ENCODE data around the gene ECEL1.
A peak's percentile ranks its signal among the peaks of the same experiment; 100 is the strongest.

ECEL1 gene

DNA sequence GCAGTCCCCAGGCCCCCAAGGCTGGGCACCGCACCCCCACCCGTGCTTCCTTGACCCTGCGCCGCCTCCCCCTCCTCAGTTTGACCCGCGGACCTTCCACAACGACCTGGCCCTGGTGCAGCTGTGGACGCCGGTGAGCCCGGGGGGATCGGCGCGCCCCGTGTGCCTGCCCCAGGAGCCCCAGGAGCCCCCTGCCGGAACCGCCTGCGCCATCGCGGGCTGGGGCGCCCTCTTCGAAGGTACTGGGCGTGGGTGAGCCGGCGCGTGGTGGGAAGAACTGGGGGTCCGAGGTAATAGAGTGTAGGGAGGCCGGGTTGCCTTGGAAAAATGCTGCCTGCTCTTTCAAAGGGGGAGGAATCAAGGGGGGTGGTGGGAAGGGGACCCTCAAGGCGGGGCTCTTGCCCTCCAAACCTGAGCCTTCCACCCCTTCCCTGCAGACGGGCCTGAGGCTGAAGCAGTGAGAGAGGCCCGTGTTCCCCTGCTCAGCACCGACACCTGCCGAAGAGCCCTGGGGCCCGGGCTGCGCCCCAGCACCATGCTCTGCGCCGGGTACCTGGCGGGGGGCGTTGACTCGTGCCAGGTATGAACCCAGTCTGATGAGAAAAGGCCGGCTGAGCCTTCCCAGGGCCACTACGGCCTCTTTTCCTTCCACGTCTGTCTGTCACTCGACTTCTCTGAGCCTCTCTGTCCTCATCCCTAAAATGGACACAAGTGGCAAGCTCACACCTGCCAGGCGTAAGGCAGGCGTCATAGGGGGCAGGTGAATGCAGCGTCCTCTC lies 35.2 kb upstream of the ECEL1 start:
- no peak for DNase-seq

DNA sequence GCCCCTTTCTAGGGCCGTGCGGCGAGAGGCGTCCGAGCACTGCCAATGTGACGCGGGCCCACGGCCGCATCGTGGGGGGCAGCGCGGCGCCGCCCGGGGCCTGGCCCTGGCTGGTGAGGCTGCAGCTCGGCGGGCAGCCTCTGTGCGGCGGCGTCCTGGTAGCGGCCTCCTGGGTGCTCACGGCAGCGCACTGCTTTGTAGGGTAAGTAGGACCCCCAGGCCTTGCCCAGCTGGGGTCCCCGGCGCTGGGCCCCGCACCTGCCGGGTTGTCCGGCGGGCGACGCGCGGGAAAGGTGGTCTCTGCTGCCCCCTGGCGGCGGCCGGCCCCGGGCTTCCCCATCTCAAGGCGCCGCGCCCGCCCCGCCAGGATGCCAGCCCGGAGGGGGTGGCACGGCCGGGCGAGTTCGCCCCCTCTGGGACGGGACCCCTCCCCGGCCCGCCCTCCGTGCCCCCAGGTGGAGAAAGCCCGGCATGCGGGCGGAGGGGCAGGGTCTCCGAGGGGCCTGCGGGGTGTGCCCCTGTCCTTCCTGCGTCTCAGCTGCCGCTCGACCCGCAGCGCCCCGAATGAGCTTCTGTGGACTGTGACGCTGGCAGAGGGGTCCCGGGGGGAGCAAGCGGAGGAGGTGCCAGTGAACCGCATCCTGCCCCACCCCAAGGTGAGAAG lies 34.5 kb upstream of the ECEL1 start:
- peak; percentile 58 for DNase-seq

DNA sequence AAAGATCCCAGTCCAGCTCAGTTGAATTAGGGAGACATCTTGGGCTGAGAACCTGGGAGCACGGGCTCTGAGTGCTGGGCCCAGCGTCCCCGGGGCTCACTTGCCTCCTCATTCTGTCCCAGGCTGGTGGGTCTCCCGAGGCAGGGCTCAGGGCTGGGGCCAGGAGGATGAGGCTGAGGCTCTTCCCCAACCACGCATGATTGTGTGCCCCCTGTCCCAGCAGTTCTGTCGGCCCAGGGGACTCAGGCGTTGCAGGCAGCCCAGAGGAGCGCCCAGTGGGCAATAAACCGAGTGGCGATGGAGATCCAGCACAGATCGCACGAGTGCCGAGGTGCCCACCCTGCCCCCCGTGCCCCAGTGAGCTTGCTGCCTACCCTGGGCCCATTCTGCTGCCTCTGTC lies 33.5 kb upstream of the ECEL1 start:
- DNase-seq, result no peak

GRCh38 chr2:232520489-232520888 lies 32.9 kb upstream of the ECEL1 start:
- no peak for DNase-seq

DNA sequence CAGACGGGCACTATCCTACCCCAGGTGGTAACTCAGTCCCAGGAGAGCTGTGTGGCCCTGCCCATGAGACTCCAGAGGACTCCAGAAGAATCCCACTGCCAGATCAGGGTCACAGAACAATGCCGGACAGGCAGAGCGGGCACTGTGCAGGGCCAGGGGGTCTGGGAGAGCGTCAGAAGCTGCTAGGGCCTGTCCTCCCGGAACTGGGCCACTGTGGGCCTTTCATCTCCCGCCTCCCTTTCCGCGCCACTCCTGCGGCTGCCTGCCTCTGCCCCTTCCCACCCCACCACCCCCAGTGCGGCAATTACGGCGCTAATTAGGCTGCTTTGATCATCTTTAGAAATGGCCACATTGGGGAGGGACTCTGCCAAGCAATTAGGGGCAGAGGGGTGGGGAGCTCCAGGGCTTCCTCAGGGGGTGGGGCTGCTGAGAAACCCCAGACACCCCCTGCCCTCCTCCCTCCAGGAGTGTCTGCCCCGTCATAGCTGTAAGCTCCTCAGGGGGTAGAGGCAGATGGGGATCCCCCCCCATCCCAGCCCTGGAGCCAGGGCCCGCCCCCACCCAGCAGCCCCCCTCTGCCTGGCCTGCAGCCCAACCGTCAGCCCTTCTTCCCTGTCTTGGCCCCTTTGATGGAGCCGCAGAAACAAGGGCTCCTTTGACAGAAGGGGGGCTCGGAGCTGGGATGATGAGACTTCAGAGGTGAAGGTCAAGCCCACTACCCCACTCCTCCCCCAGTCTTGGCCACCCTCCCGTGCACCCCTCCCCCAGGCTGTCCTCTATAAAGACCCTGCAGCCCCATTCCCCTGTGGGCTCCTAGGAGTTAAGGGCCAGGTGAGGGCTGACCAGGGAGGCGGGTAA lies 32.2 kb upstream of the ECEL1 start, which contains the start of gene PRSS56:
TSS of gene PRSS56 (plus strand) at position 808 of the 858 bp plus-strand sequence. CDS start 211 bp downstream, outside the sequence.
- no peak for DNase-seq

DNA sequence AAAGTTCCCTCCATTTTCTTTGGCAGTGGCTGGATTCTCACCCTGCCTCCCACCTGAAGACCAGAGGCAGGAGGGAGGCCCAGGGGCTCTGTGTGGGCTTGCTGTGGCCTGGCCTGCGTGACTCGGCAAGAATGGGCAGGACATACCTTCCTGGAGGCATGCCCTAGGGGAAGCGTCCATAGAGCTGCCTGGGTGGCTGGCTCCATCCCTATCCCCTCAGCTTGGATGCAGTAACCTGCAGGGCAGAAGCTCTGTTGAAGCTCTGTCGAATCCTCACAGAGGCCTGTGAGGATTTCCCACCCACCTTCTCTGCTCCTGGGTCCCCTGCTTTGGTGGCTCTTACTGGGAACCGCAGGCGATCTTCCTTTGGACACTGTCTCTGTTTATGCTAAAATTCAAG lies 31.2 kb upstream of the ECEL1 start:
- no peak for DNase-seq

GRCh38 chr2:232516551-232516950 lies 28.9 kb upstream of the ECEL1 start:
- no peak for DNase-seq

DNA sequence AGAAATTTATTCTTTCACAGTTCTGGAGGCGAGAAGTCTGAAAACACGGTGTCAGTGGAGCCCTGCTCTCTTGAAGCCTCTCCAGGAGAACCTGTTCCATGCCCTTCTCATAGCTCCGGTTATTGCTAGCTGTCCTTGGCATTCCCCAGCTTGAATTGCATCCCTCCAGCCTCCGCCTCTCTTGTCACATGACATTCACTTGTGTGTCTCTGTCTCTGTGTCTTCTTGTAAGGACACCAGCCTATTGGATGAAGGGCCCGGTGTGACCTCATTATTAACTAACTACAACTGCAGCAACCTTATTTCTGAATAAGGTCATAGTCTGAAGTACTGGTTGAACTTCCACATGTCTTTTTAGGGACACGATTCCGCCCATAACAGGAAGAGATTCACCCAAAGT lies 28.0 kb upstream of the ECEL1 start:
- DNase-seq, result no peak

DNA sequence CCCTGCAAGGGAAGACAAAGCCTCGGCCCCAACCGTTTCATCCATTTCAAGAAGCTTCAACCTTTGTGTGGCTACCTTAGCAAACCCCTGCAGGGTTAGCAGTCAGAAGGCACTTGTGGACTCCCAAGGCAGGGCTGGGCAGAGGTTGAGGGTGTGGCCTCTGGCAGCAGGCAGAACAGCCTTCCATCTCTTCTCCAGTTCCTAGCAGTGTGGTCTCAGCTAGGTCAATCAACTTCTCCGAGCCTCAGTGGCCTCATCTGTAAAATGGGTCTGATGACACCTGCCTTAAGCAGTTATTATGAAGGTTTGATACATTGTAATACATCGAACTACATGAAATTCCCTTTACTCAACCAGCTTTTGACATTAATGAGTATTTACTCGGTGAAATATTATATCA lies 25.7 kb upstream of the ECEL1 start:
- DNase-seq, result no peak

GRCh38 chr2:232512602-232513001 lies 25.0 kb upstream of the ECEL1 start:
- no peak for DNase-seq

DNA sequence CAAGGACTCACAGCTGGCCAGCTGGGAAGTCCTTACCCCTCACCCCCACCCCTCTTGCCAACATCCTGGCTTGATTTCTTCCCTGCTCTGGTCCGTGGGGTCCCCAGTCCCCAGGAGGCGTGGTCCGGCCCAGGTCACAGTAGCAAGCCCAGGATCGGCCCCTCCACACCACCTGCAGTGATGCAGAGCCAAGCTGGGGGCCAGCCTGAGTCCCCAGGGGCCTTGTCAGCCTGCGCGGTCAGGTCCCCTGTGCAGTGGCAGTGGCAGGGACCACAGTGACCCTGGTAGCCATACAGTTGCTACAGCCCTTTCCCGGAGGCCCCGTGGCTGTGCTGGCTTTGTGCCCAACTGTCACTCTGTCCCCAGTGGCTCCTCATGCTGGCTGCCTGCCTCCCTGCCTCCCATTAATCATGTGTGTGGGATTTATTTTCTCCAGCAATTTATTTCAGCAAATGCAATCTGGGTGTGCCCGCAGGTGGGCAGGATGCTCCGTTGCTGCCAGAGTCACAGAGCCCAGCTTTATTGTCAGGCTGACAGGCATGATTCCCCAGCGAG lies 23.8 kb upstream of the ECEL1 start:
- no peak for DNase-seq

DNA sequence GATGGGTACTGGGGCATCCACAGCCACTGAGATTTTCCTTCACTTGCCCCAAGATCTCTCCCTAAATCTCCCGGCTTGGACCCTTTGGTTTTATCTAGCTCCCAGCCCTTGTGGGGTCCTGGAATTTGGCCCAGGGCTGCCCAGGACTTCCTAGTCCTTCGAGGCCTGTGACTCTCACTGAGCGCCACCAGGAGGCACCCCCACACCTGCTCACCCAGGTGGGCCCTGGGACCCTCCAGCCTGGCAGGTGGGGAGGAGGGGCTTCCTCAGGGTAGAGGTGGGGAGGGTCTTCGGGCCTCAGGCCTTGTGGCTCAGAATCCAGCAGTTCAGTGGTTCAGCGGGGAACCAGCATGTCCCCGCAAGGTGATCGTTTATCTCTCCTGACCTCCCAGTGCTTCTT lies 20.6 kb upstream of the ECEL1 start:
- DNase-seq, result no peak

GRCh38 chr2:232506709-232507108 lies 19.1 kb upstream of the ECEL1 start:
- no peak for DNase-seq

- DNase-seq, result no peak
Measured at GRCh38 chr2:232505856-232506255, 18.2 kb upstream of the ECEL1 start.

- no peak for DNase-seq
Measured at GRCh38 chr2:232504438-232504837, 16.8 kb upstream of the ECEL1 start.

DNA sequence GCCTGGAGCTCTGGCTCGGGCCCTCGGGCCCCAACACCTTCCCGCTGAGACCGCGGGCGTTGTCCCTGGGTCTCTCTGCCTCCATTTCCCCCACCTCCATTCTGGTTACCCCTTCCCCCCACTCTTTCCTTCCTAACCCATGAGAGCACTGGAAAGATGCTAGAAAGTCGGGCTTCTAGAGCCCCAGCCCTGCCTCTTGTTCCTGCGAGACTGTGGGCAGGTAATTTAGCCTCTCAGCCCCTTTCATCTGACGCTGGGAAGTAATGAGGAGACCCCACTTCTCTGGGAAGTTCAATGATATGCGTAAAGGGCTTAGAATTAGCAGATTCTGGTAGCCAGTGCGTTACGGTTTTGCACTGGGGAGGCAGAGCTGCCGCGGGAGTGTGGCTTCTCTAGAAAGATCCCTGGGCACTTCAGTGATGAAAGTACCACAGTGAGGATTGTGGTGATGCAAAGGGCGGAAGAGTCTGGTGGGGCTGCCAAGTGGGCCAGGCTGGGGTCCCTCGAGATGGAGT lies 16.2 kb upstream of the ECEL1 start:
- DNase-seq, result no peak

GRCh38 chr2:232502911-232503808 lies 15.5 kb upstream of the ECEL1 start:
- peak; percentile 15 for DNase-seq

- no peak for DNase-seq
Measured at GRCh38 chr2:232502511-232502910, 14.9 kb upstream of the ECEL1 start.

- no peak for DNase-seq
Measured at GRCh38 chr2:232501794-232502390, 14.3 kb upstream of the ECEL1 start.

DNA sequence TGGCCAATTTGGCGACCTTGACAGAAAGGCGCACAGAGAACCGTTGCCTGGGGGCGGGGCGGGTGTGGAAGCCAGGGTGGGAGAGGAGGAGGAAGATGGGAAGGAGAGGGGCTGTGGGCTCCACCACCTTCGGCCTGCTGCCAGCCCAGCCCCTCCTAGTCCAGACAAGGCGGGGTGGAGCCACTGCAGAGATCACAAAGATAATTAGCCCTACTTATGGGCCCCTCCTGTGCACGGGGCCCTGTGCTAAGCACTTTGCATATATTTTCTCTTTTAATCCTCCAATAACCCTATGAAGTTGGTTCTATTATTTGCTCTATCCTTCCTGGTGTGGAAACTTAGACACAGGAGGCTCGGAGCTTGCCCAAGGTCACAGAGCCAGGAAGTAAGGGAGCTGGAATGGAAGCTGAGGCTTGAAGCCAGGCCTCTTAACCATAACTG lies 13.7 kb upstream of the ECEL1 start:
- no peak for DNase-seq

GRCh38 chr2:232498452-232498851 lies 10.8 kb upstream of the ECEL1 start:
- no peak for DNase-seq
